Stimulated activated CD4-positive, alpha-beta T cell treated with anti-CD3 and anti-CD28 coated beads, Interleukin-4, amount 100 ng/mL, for 4 hours (primary cell): ENCODE measurements around the gene AFF1.
A peak's percentile ranks its signal among the peaks of the same experiment; 100 is the strongest.

Experiments
- DNase-seq, 2 experiments: peaks; one replicate each; pipeline ENCODE4 v3.0.0-alpha.2; 2020

AFF1 gene

GRCh38 chr4:87092389-87093141 lies 157.8 kb downstream of the AFF1 start:
- no peak for DNase-seq

GRCh38 chr4:87093443-87094123 lies 158.8 kb downstream of the AFF1 start:
- peak; percentile 3 to 34 for DNase-seq

GRCh38 chr4:87097075-87097474 lies 162.3 kb downstream of the AFF1 start:
- DNase-seq: no peak

- no peak for DNase-seq
Measured at GRCh38 chr4:87100168-87100567, 165.4 kb downstream of the AFF1 start.

- no peak for DNase-seq
Measured at GRCh38 chr4:87101543-87102199, 166.9 kb downstream of the AFF1 start.

- no peak for DNase-seq
Measured at GRCh38 chr4:87103086-87103485, 168.3 kb downstream of the AFF1 start.

- DNase-seq: no peak
Measured at GRCh38 chr4:87103691-87104187, 168.9 kb downstream of the AFF1 start.

- DNase-seq: no peak
Measured at GRCh38 chr4:87105101-87105845, 170.5 kb downstream of the AFF1 start.

- no peak for DNase-seq
Measured at GRCh38 chr4:87108142-87108546, 173.3 kb downstream of the AFF1 start.

- DNase-seq: no peak
Measured at GRCh38 chr4:87109121-87109520, 174.3 kb downstream of the AFF1 start.

- DNase-seq: no peak
Measured at GRCh38 chr4:87109945-87110344, 175.1 kb downstream of the AFF1 start.

- DNase-seq: no peak
Measured at GRCh38 chr4:87112063-87112462, 177.3 kb downstream of the AFF1 start.

GRCh38 chr4:87114245-87115062 lies 179.6 kb downstream of the AFF1 start:
- DNase-seq: no peak

GRCh38 chr4:87116231-87116630 lies 181.4 kb downstream of the AFF1 start:
- DNase-seq: no peak

- no peak for DNase-seq
Measured at GRCh38 chr4:87117051-87117731, 182.4 kb downstream of the AFF1 start.

GRCh38 chr4:87117732-87118075 lies 182.9 kb downstream of the AFF1 start:
- DNase-seq: no peak

- DNase-seq: no peak
Measured at GRCh38 chr4:87118421-87118820, 183.6 kb downstream of the AFF1 start.

- no peak for DNase-seq
Measured at GRCh38 chr4:87118826-87119225, 184.0 kb downstream of the AFF1 start.

GRCh38 chr4:87120010-87120409 lies 185.2 kb downstream of the AFF1 start:
- no peak for DNase-seq

GRCh38 chr4:87120411-87121162 lies 185.8 kb downstream of the AFF1 start:
- no peak for DNase-seq
